Stimulated activated CD8-positive, alpha-beta memory T cell treated with anti-CD3 and anti-CD28 coated beads, Interleukin-12 subunit alpha, Interleukin-12 subunit beta, amount 100 ng/mL, for 24 hours (primary cell): ENCODE data around the gene HSPBP1.
"Not testable (repeated sequence)": the region's sequence is repeated elsewhere in the genome, so short reads cannot be mapped to it uniquely, and the experiment has no call there.

Experiments used
- DNase-seq: peaks from one replicate; pipeline ENCODE4 v3.0.0-alpha.2; 2020; ENCODE audit errors: extremely low read depth

Gene HSPBP1

DNA sequence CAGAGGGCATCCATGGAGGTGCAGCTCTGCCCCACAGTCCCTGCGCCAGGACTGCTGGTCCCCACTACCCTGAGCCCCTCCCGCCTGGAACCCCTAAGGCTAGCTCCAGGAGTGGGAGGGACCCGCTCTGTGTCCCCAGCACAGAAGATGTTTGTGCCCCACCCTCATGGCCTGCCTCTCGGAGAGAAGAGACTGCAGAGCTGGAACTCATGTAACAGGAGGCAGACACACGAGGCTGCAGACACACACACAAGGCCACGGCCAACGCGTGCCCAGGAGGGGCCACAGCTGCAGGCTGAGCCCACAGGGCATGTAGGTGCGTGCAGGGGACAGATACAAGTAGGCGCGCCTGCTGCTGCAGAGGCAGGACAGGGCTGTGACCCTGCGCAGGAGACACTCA lies 40.9 kb downstream of the HSPBP1 start:
- no peak for DNase-seq

DNA sequence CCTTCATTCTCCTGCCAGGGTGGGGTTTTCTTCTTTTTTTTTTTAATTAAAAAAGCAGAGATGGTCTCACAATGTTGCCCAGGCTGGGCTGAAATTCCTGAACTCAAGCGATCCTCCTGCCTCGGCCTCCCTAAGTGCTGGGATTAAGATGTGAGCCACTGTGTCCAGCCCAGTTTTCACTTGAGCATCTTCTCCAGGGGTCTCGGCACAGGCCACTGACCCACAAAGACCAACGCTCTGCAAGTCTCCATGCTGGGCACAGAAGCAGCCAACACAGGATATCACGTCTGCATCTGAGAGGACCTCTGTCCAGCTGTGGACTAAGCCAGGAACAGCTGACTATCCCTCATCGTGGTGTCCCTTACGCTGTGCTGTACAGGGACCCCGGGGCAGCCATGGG lies 41.9 kb downstream of the HSPBP1 start:
- DNase-seq = no peak

DNA sequence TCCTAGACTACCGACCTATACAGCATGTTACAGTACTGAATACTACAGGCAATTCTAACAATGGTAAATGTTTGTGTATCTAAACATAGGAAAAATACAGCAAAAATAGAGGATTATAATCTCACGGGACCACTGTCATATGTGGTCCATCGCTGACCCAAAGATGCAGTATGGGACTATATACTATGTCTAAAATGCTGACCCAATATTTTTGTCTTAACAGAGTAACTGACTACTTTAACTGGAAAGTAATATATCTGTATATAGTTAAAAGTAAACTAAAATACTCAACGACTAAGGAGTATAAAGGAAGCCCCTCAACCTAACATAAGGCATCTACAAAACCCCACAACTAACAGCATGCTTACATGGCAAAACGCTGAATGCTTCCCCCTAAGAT lies 46.9 kb downstream of the HSPBP1 start:
- no peak for DNase-seq

DNA sequence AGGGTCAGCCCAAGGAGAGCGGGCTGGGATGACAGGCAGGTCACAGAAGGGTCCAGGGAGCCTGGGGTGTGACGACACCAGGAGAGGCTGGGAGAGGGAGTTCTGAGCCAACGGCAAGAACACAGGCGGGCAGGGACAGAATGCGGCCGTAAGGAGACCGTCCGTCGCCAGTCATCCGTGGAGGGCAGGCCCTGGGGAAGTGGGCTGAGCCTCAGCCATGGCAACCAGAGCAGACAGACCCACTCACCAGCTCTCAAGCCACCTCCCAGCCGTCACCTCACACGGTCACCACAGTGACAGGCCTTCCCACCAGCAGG lies 47.7 kb downstream of the HSPBP1 start:
- no peak for DNase-seq

GRCh38 chr19:55231391-55232285 lies 48.3 kb downstream of the HSPBP1 start:
- no peak for DNase-seq

- DNase-seq = no peak
Observed at GRCh38 chr19:55230780-55231179, 49.1 kb downstream of the HSPBP1 start.

DNA sequence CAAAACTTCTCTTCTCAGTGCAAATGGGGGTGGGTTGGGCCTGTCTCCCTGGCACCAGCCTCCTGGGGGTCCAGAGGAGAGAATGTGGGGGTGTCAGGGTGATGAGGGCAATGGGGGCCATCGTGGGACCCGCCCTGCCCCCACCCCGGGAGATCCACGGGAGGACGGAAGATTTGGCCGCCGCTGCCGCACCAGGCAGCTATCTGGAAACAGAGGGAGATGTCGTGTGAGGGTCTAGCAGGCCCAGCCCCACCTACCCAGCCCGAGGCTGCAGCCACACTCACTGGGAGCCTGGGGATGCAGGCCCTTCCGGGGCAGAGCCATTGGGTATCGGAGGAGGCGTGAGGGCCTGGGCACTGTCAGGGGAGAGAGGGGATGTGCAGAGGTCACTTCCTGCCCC lies 49.6 kb downstream of the HSPBP1 start:
- no peak for DNase-seq

DNA sequence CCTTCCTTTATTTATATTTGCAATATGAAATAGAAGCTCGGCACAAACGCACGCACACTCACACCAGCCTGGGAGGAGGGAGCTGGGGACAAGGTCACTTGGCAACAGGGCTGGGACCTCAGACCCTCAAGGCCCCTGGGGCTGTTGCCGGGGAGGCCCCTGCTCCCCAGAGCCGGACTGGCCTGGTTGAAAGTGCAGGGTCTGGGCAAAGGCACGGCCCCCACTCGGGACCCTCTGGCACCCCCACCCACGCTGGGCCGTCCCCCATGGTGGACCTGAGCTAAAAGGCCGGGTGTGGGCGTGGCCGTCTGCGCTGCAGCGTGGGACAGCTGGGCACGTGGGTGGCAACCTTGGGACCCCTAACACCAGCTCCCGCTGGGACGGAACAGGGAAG lies 50.1 kb downstream of the HSPBP1 start:
- no peak for DNase-seq

DNA sequence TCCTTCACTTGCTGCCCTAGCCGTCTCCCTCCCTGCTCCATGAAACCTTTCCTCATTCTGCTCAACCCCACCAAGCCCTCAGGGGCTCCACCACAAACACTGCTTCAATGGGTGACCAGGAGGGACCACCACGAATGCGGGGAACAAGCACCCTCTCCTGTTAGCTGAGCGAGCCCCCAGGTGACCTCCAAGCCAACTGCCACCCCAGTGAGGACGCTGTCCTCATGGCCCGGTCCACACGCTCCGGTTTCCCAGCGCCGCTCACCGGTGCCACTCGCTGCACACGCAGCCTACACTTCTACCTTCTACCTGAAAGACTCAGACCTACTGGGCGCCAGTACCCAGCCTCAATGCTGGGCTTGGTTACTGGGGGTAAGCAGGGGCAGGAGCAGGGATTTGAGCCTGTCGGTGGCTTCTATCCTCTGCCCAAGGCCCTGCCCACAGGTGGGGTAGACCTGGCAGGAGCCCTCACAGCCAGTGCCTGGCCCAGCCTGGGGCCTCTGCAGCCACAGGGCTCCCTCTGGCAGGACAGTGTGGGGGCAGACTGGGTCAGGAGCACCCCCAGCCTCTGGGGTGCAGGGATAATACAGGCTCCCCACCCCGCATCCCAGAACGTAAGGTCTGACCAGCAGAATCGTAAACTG lies 50.6 kb downstream of the HSPBP1 start:
- DNase-seq = no peak

GRCh38 chr19:55228403-55229031 lies 51.4 kb downstream of the HSPBP1 start, which contains the start of gene TMEM86B:
TMEM86B (minus strand) TSS chr19:55228763; CDS start chr19:55228741, 22 bp downstream.
- no peak for DNase-seq

- DNase-seq = no peak
Observed at GRCh38 chr19:55228015-55228391, 51.9 kb downstream of the HSPBP1 start.

DNA sequence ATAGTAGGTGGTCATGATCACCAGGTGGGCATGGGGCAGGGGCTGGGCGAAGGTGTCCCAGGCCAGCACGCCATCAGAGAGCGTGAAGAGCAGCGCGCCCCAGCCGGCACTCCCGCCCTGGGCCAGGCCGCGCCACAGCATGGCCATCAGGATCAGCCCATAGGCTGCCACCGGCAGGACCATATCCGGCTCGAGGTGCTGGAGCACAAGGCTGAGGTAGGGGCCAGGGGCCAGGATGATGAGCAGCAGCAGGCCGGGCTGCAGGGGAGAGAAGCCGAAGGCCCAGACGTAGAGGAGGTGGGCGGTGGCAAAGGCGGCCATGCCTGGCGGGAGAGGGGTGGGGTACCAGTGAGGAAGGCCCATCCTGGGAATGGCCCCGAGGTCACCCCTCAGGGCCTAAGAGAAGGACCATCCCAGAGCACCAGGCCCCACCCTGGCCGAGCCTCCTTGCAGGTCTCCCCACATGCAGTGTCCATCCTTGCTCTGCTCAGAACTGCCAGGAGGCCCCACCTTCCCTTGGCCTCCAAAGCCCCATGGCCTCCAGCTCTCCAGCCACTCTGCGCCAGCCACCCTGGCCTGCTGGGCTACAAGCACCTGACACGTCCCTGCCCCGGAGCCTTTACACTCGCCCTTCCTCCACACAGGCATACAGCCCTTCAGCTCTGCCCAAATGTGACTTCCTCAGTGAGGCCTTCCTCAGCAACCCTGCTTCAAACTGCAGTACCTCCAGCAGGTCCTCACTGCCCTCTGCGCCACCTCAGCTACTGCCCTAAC lies 52.5 kb downstream of the HSPBP1 start:
- DNase-seq = no peak

DNA sequence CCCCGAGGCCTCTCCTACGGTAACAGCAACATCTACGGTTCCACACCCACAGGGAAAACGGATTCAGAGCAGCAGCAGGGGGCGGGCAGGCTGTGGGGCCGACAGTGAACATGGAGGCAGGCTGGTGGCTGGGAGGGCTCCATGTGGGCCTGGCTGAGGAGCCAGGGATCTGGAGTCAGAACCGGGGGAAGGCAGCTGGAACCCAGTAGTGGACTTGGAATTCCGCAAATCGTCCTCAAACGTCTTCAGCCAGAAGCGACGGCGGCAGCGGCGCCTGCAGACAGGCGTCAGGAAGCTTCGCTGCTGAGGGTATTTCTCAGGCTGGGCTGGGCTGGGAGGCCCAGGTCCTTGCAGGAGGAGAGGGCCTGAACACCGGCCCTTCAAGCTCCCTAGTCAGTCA lies 53.1 kb downstream of the HSPBP1 start:
- no peak for DNase-seq

DNA sequence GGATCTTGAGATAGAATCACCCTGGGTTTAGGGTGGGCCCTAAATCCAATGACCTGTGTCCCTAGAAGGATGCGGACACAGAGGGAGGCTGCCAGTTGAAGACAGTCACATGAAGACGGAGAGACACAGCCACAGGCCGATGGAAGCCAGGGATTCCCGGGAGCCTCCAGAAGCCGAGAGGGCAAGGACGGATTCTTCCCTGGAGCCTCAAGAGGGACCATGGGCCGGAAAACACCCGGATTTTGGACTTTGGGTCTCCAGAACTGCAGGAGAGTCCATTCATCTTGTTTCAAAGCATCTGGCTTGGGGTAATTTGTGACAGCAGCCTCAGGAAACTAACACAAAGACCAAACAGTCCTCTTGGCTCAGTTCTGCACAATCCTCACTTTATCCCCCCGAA lies 53.6 kb downstream of the HSPBP1 start:
- no peak for DNase-seq

- no peak for DNase-seq
Observed at GRCh38 chr19:55225415-55225958, 54.4 kb downstream of the HSPBP1 start.

- DNase-seq = not testable (repeated sequence)
Observed at GRCh38 chr19:55224679-55225414, 55.1 kb downstream of the HSPBP1 start.

- no peak for DNase-seq
Observed at GRCh38 chr19:55224038-55224665, 55.8 kb downstream of the HSPBP1 start.

GRCh38 chr19:55223291-55224037 lies 56.4 kb downstream of the HSPBP1 start:
- no peak for DNase-seq

- no peak for DNase-seq
Observed at GRCh38 chr19:55220525-55220924, 59.4 kb downstream of the HSPBP1 start.
